Measurements from ENCODE around the gene ZNF791.
A peak's percentile ranks its signal among the peaks of the same experiment; 100 is the strongest.

ZNF791 gene

GRCh38 chr19:12665281-12665573 is 54.5 kb downstream of the ZNF791 start:
- H3K4me3 ChIP-seq, result peak overlapping the region; percentile 60 to 83

DNA sequence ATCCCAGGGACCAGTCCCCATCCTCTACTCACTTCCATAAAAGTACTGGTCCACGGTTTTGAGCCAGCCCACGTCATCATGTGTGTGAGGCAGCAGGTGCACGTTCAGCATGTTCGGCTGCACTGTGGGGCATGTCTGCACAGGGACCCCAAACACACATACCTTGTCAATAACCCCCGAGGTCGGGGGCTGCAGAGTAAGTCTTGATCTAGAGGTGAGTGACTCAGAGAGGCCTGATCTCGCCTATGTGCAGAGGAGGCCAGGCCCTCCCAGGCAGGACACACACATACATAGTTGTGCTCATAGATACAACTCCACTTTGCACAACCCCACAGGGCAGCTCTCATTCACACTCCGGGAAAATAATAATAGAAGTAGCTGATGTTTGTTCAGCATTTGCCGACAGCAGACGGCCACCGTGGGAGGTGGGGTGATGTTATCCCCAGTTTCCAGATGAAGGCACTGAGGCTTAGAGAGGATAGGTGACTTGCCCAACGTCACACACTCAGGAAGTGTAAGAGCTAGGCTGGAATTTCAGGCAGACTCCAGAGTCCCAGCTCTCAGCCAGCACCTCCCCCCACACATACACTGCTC is 55.0 kb downstream of the ZNF791 start:
- intact Hi-C loops (cut with DNase I; ENCODE audit: low total_unique reads), result no loop called here
- Histone ChIP-seq H3K27me3 (no peaks in the 10 kb centered on the region), H3K9me3 (no peaks in the 10 kb centered on the region), H3K27ac (peak overlapping the region; percentile 47 to 93), H3K4me1 (peaks cover 0 to 49% (median 35%) of the 10 kb centered on the region in 4 donors), H3K4me3 (peak overlapping the region; percentile 60 to 83), H3K36me3 (peaks cover 16 to 53% (median 35%) of the 10 kb centered on the region in 3 donors)
- TF ChIP-seq, protein P1, sequence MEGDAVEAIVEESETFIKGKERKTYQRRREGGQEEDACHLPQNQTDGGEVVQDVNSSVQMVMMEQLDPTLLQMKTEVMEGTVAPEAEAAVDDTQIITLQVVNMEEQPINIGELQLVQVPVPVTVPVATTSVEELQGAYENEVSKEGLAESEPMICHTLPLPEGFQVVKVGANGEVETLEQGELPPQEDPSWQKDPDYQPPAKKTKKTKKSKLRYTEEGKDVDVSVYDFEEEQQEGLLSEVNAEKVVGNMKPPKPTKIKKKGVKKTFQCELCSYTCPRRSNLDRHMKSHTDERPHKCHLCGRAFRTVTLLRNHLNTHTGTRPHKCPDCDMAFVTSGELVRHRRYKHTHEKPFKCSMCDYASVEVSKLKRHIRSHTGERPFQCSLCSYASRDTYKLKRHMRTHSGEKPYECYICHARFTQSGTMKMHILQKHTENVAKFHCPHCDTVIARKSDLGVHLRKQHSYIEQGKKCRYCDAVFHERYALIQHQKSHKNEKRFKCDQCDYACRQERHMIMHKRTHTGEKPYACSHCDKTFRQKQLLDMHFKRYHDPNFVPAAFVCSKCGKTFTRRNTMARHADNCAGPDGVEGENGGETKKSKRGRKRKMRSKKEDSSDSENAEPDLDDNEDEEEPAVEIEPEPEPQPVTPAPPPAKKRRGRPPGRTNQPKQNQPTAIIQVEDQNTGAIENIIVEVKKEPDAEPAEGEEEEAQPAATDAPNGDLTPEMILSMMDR (IDR thresholded peaks at IDR 0.05), result no peak
- DNase-seq, result no peak

More at GRCh38 chr19:12665281-12665573, 54.5 kb downstream of the ZNF791 start:
- TF ChIP-seq, protein P1 (IDR thresholded peaks at IDR 0.05), result no peak
- Histone ChIP-seq H3K27me3 (no peaks in the 10 kb centered on the region), H3K36me3 (peaks cover 22 to 59% (median 35%) of the 10 kb centered on the region in 3 donors), H3K27ac (no peak overlapping the region), H3K9me3 (no peaks in the 10 kb centered on the region), H3K4me1 (peaks cover 0 to 44% (median 29%) of the 10 kb centered on the region in 4 donors)
- intact Hi-C loops (cut with DNase I; ENCODE audit: low total_unique reads), result no loop called here
- DNase-seq, result peak; percentile 75 to 79

DNA sequence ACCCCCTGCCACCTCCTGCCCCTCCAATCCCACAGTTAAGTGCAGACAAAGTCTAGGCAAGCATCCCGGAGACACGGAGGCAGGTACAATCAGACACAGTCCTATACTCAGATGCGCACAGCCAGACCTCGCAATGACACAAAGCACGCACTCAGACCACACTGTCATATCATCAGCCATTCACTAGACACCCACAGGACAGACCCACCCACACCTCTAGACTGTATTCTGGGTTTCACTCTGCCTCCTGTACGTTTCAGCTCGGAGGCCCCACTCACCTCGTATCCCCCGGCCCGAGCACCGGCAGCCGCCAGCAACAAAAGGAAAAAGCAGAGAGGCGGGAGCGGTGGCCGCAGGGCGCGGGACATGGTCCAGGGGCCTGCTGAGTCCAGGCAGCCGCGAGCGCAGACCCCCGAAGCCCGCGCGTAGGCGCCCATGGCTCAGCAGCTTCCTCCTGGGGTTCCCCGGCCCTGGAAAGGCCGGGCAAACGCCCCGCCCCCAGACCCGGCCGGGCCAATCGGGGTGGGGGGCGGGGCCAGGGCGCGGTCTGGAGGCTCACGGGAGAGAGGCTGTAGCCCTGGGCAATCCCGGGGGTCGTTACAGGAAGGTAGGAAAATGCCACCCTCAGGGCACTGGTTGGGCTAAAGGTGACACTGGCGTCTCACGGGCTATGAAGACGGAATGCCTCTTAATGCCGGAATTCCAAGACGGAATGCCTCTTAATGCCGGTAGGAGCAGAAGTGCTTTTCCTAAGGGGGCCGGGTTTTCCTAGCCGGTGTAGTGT is 55.7 kb downstream of the ZNF791 start, which contains the start of the genes MAN2B1 and WDR83:
Gene MAN2B1, minus strand, starts transcription at position 478 of the 784 bp plus-strand sequence. Its CDS starts 41 bp downstream, at position 437.
Gene WDR83, plus strand, starts transcription at position 543 of the 784 bp plus-strand sequence. CDS start 2,984 bp downstream, outside the sequence.
- TF ChIP-seq, protein P1 (IDR thresholded peaks at IDR 0.05), result peak in 1 of 2 experiments; percentile 4
- Histone ChIP-seq H3K36me3 (peaks cover 9 to 47% (median 28%) of the 10 kb centered on the region in 3 donors), H3K4me1 (peaks cover 0 to 53% (median 38%) of the 10 kb centered on the region in 4 donors), H3K27ac (peak within 1 kb of the TSS; percentile 47 to 93), H3K4me3 (peak within 1 kb of the TSS; percentile 60 to 83), H3K27me3 (no peaks in the 10 kb centered on the region), H3K9me3 (no peaks in the 10 kb centered on the region)
- peak; percentile 76 to 88 for DNase-seq
- intact Hi-C loops (cut with DNase I; ENCODE audit: low total_unique reads), result no loop called here

GRCh38 chr19:12667731-12668302 is 57.1 kb downstream of the ZNF791 start:
- Histone ChIP-seq H3K27ac (peak overlapping the region in 1 of 2 donors; percentile 93), H3K9me3 (no peaks in the 10 kb centered on the region), H3K4me3 (peak overlapping the region in 1 of 2 donors; percentile 75), H3K27me3 (no peaks in the 10 kb centered on the region), H3K4me1 (peaks cover 0 to 53% (median 38%) of the 10 kb centered on the region in 4 donors), H3K36me3 (peaks cover 4 to 47% (median 25%) of the 10 kb centered on the region in 3 donors)
- TF ChIP-seq, protein P1 (IDR thresholded peaks at IDR 0.05), result no peak
- no peak for DNase-seq
- intact Hi-C loops (cut with DNase I; ENCODE audit: low total_unique reads), result no loop called here

DNA sequence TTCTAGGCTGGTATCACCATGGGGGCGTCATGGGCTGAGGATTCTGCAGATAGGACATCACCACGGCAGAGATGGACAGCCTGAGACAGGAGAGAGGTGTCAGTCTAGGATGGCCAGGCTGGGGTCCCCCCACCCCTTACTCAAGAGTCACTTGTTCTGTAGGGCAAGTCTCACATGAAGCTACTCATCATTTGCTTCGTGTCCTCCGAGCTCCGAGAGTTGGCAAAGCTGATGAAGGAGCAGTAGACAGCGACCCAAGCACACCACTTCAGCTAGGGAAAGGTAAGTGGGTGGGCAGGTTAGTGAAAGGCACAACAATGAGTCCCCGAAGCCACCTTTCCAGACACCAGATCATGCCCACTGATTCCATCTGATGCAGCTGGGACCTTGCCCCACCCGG is 57.6 kb downstream of the ZNF791 start:
- intact Hi-C loops (cut with DNase I; ENCODE audit: low total_unique reads), result no loop called here
- peak overlapping the region; percentile 93 to 95 for H3K27ac ChIP-seq

More for the DNA sequence above, 57.6 kb downstream of the ZNF791 start:
- Histone ChIP-seq H3K36me3 (peaks cover 4 to 47% (median 24%) of the 10 kb centered on the region in 3 donors), H3K4me3 (peak overlapping the region; percentile 72 to 75), H3K4me1 (peaks cover 0 to 53% (median 38%) of the 10 kb centered on the region in 4 donors), H3K9me3 (no peaks in the 10 kb centered on the region), H3K27me3 (no peaks in the 10 kb centered on the region)
- TF ChIP-seq, protein P1 (IDR thresholded peaks at IDR 0.05), result no peak
- no peak for DNase-seq

Data from tibial artery (tissue), 4 donors.